ENCODE results near the gene P2RX6.

- no peak for TF ChIP-seq ZNF565 (CRISPR knock-in tag; conservative IDR thresholded peaks at IDR 0.05; ENCODE audit: low read depth)
- TF ChIP-seq CSDC2 (CRISPR knock-in tag; IDR thresholded peaks at IDR 0.05), result no peak
- TF ChIP-seq PATZ1 (CRISPR knock-in tag; IDR thresholded peaks at IDR 0.05; ENCODE audit: borderline replicate concordance), result no peak
- no peak for TF ChIP-seq CSRNP3 (CRISPR knock-in tag; IDR thresholded peaks at IDR 0.05)
- TF ChIP-seq PPARA (CRISPR knock-in tag; IDR thresholded peaks at IDR 0.05; ENCODE audit: borderline replicate concordance), result no peak
Measured at GRCh38 chr22:21054046-21054713, 39.2 kb downstream of the P2RX6 start.

All from SK-N-SH treated with all-trans-retinoic acid at 6 μM for 48 hours (cell line).